ENCODE data around the gene BCAS4. TPM values are rescaled to one million over a fixed set of nuclear protein-coding genes. Genes with fewer than 3 reads are reported as not detected.
"Not testable (repeated sequence)": the region's sequence is repeated elsewhere in the genome, so short reads cannot be mapped to it uniquely, and the experiment has no call there.

BCAS4 gene
- total RNA-seq, 3 donors from 2014 or later (not counting 1 experiment from before 2014, with no cell fraction given): 7.7 to 13.5 (median 10.5) TPM

DNA sequence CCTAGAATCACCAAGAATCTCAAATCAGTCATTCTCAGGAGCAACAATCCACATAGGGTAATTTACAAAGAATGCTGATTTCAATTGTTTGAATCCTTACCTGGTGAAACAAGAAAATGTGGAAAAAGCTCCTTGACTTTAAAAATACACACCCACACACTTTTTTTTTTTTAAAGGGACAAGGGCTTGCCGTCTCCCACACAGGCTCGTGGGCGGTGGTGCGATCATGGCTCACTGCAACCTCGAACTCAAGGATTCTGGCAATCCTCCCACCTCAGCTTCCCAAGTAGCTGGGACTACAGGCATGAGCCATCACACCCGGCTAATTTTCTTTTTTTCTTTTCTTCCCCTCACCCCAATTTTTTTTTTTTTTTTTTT is 32.8 kb upstream of the BCAS4 start:
- H3K27me3 Mint-ChIP-seq (ENCODE audit: low read depth in 2 of 2): no peaks in the 10 kb centered on the region
- H3K4me1 Mint-ChIP-seq: no peaks in the 10 kb centered on the region
- DNase-seq (no peak), ATAC-seq (no peak)
- H3K4me3 ChIP-seq (ENCODE audit: low read length): no peak overlapping the region
- H3K9me3 ChIP-seq (ENCODE audit: control insufficient read depth, insufficient read depth, low read length): no peaks in the 10 kb centered on the region
- no peaks in the 10 kb centered on the region for H3K4me1 ChIP-seq (ENCODE audit: control insufficient read depth, insufficient read depth, low read length)
- no peaks in the 10 kb centered on the region for H3K36me3 ChIP-seq (ENCODE audit: control insufficient read depth, insufficient read depth, low read length)
- no peak overlapping the region for H3K4me3 Mint-ChIP-seq
- TF ChIP-seq, protein P1, sequence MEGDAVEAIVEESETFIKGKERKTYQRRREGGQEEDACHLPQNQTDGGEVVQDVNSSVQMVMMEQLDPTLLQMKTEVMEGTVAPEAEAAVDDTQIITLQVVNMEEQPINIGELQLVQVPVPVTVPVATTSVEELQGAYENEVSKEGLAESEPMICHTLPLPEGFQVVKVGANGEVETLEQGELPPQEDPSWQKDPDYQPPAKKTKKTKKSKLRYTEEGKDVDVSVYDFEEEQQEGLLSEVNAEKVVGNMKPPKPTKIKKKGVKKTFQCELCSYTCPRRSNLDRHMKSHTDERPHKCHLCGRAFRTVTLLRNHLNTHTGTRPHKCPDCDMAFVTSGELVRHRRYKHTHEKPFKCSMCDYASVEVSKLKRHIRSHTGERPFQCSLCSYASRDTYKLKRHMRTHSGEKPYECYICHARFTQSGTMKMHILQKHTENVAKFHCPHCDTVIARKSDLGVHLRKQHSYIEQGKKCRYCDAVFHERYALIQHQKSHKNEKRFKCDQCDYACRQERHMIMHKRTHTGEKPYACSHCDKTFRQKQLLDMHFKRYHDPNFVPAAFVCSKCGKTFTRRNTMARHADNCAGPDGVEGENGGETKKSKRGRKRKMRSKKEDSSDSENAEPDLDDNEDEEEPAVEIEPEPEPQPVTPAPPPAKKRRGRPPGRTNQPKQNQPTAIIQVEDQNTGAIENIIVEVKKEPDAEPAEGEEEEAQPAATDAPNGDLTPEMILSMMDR (IDR thresholded peaks at IDR 0.05): no peak
- H3K27ac ChIP-seq (ENCODE audit: low read length): no peak overlapping the region
- no peaks in the 10 kb centered on the region for H3K27me3 ChIP-seq (ENCODE audit: control insufficient read depth, insufficient read depth, low read length)
- no peak overlapping the region for H3K27ac Mint-ChIP-seq
- H3K36me3 Mint-ChIP-seq: no peaks in the 10 kb centered on the region
- intact Hi-C loops (cut with micrococcal nuclease): no loop called here
- 89% methylated on average over 5 of the region's 6 CpGs for WGBS (ENCODE audit: insufficient coverage)
- H3K9me3 Mint-ChIP-seq: no peaks in the 10 kb centered on the region

DNA sequence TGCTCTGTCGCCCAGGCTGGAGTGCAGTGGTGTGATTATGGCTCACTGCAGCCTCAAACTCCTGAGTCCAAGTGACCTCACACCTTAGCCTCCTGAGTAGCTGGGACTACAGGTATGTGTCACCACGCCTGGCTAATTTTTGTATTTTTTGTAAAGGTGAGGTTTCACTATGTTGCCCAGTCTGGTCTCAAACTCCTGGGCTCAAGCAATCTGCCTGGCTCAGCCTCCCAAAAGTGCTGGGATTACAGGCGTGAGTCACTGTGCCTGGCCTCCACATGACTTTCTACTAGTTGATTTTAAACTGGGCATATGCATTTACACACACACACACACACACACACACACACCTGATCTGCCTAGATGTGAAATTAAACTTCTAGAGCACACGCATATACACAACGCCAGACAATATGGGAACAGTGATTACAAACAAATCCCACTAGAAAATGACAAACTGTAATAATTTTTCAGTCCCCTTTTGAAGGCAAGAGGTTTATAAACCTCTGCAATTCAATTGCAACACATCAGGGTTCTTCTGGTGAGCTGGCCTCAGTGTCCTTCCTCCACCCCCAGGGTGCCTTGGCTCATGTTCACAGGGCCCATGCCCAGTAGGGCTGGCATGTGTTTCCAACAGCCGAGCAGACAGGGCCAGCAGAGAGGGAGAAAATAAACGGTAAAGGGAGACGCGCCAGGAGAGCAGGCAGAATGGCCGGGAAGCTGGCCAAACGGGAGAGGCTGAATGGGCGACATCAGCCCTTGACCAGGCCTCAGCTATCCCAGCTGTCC is 32.2 kb upstream of the BCAS4 start:
- peaks cover 0 to 5% of the 10 kb centered on the region in 2 donors for H3K27me3 Mint-ChIP-seq (ENCODE audit: low read depth in 2 of 2)
- Histone ChIP-seq H3K27me3 (ENCODE audit: control insufficient read depth, insufficient read depth, low read length) (no peaks in the 10 kb centered on the region), H3K4me1 (ENCODE audit: control insufficient read depth, insufficient read depth, low read length) (no peaks in the 10 kb centered on the region), H3K4me3 (ENCODE audit: low read length) (no peak overlapping the region), H3K27ac (ENCODE audit: low read length) (no peak overlapping the region), H3K36me3 (ENCODE audit: control insufficient read depth, insufficient read depth, low read length) (no peaks in the 10 kb centered on the region), H3K9me3 (ENCODE audit: control insufficient read depth, insufficient read depth, low read length) (no peaks in the 10 kb centered on the region)
- intact Hi-C loops (cut with micrococcal nuclease): no loop called here
- H3K27ac Mint-ChIP-seq: no peak overlapping the region
- no peak overlapping the region for H3K4me3 Mint-ChIP-seq
- TF ChIP-seq, protein P1 (IDR thresholded peaks at IDR 0.05): no peak
- ATAC-seq: no peak
- H3K9me3 Mint-ChIP-seq: no peaks in the 10 kb centered on the region
- 88% methylated on average over 12 of the region's 12 CpGs for WGBS (ENCODE audit: insufficient coverage)
- no peak for DNase-seq
- H3K36me3 Mint-ChIP-seq: no peaks in the 10 kb centered on the region
- no peaks in the 10 kb centered on the region for H3K4me1 Mint-ChIP-seq

DNA sequence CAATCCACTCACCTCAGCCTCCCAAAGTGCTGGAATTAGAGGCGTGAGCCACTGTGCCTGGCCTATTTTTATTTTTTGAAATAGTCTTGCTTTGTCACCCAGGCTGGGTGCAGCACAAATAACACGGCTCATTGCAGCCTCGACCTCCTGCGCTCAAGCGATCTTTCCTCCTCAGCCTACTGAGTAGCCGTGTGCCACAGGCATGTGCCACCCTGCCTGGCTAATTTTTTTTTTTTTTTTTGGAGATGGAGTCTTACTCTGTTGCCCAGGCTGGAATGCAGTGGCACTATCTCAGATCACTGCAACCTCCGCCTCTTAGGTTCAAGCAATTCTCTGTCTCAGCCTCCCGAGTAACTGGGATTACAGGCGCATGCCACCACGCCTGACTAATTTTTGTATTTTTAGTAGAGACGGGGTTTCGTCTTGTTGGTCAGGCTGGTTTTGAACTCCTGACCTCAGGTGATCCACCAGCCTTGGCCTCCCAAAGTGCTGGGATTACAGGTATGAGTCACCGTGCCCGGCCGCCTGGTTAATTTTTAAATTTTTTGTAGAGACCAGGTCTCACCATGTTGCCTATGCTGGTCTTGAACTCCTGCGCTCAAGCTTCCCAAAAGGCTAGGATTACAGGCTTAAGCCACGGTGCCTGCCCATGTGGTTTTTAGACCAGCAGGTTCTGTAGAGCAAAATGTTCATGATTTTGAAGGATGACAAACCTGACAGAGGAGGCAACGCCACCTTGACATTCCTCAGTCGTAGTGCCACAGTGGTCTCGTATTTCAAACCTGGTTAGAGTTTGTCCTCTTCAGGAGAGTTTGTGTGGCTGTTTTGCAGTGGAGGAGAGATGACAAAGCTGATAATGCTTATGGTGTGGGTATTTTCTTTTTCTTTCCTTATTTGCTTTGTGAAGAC is 31.1 kb upstream of the BCAS4 start:
- not testable (repeated sequence) for H3K4me3 ChIP-seq (ENCODE audit: low read length); DNase-seq; H3K36me3 Mint-ChIP-seq

DNA sequence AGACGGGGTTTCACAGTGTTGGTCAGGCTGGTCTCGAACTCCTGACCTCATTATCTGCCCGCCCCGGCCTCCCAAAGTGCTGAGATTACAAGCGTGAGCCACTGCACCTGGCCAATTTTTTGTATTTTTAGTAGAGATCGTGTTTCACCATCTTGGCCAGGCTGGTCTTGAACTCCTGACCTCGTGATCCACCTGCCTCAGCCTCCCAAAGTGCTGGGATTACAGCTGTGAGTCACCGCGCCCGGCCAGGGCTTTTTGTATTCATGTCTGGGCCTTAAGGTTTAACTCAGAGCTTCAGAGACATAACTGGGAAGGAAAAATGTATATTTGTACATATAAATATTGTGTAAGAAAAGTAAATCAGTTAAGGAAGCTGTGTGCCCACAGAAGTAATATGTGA is 29.6 kb upstream of the BCAS4 start:
- 85% methylated on average over 10 of the region's 10 CpGs for WGBS (ENCODE audit: insufficient coverage)
- H3K27me3 ChIP-seq (ENCODE audit: control insufficient read depth, insufficient read depth, low read length); H3K4me1 Mint-ChIP-seq; H3K4me1 ChIP-seq (ENCODE audit: control insufficient read depth, insufficient read depth, low read length); H3K27me3 Mint-ChIP-seq (ENCODE audit: low read depth in 2 of 2); H3K9me3 ChIP-seq (ENCODE audit: control insufficient read depth, insufficient read depth, low read length); H3K36me3 Mint-ChIP-seq; H3K36me3 ChIP-seq (ENCODE audit: control insufficient read depth, insufficient read depth, low read length); H3K27ac ChIP-seq (ENCODE audit: low read length); ATAC-seq; H3K9me3 Mint-ChIP-seq; intact Hi-C loops (cut with micrococcal nuclease); H3K4me3 Mint-ChIP-seq; H3K27ac Mint-ChIP-seq; H3K4me3 ChIP-seq (ENCODE audit: low read length); DNase-seq: not testable (repeated sequence)

More for the DNA sequence above, 31.1 kb upstream of the BCAS4 start:
- H3K27ac Mint-ChIP-seq; H3K4me3 Mint-ChIP-seq; intact Hi-C loops (cut with micrococcal nuclease); H3K36me3 ChIP-seq (ENCODE audit: control insufficient read depth, insufficient read depth, low read length); H3K9me3 ChIP-seq (ENCODE audit: control insufficient read depth, insufficient read depth, low read length); ATAC-seq; H3K27ac ChIP-seq (ENCODE audit: low read length); H3K9me3 Mint-ChIP-seq; H3K4me1 ChIP-seq (ENCODE audit: control insufficient read depth, insufficient read depth, low read length); H3K27me3 Mint-ChIP-seq (ENCODE audit: low read depth in 2 of 2); H3K4me1 Mint-ChIP-seq; H3K27me3 ChIP-seq (ENCODE audit: control insufficient read depth, insufficient read depth, low read length): not testable (repeated sequence)
- 90% methylated on average over 20 of the region's 20 CpGs for WGBS (ENCODE audit: insufficient coverage)

Measured in natural killer cell (primary cell).